ENCODE measurements around the gene PPARA. TPM values are rescaled to one million over a fixed set of nuclear protein-coding genes. Genes with fewer than 3 reads are reported as not detected.

PPARA gene
- total RNA-seq, 1 donor from 2014 or later = 8.4 TPM

DNA sequence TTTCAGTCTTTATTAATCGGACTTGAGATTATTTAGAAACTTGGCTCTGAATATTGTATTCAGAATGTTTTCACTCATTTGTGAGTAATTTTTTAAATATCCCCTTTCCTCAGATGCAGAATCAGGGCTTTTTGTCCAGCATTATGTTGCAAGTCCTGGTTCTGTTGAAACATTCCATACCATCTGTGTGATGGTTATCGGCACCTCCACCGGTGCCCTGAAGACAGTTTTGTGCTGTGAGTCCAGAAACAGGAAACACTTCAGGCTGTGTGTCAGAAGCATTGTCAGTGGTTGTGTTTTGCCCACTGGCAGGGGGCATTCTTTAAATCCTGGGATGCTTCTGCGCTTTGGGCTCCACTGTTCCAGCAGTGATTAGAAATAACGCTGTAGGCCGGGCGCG, 79.4 kb downstream of the PPARA start:
- H3K27ac ChIP-seq (ENCODE audit: low read depth, low read length) = no peak overlapping the region

GRCh38 chr22:46230262-46230901, 80.1 kb downstream of the PPARA start:
- Mint-ChIP-seq H3K4me1 (ENCODE audit: low read depth, unreplicated experiment) (no peaks in the 10 kb centered on the region), H3K27ac (ENCODE audit: unreplicated experiment) (no peak overlapping the region), H3K36me3 (ENCODE audit: low read depth, unreplicated experiment) (peaks cover 3% of the 10 kb centered on the region), H3K4me3 (ENCODE audit: unreplicated experiment) (no peak overlapping the region), H3K27me3 (ENCODE audit: low read depth, unreplicated experiment) (no peaks in the 10 kb centered on the region), H3K9me3 (ENCODE audit: unreplicated experiment) (no peaks in the 10 kb centered on the region)
- H3K4me3 ChIP-seq (ENCODE audit: insufficient read depth, low read depth, low read length) = no peak overlapping the region
- H3K79me2 ChIP-seq (ENCODE audit: insufficient read depth, low read length) = no peaks in the 10 kb centered on the region
- no peaks in the 10 kb centered on the region for H3K27me3 ChIP-seq (ENCODE audit: insufficient read depth, low read length)
- TF ChIP-seq, protein P1, sequence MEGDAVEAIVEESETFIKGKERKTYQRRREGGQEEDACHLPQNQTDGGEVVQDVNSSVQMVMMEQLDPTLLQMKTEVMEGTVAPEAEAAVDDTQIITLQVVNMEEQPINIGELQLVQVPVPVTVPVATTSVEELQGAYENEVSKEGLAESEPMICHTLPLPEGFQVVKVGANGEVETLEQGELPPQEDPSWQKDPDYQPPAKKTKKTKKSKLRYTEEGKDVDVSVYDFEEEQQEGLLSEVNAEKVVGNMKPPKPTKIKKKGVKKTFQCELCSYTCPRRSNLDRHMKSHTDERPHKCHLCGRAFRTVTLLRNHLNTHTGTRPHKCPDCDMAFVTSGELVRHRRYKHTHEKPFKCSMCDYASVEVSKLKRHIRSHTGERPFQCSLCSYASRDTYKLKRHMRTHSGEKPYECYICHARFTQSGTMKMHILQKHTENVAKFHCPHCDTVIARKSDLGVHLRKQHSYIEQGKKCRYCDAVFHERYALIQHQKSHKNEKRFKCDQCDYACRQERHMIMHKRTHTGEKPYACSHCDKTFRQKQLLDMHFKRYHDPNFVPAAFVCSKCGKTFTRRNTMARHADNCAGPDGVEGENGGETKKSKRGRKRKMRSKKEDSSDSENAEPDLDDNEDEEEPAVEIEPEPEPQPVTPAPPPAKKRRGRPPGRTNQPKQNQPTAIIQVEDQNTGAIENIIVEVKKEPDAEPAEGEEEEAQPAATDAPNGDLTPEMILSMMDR (IDR thresholded peaks at IDR 0.05; ENCODE audit: insufficient read depth, low read depth, low read length) = no peak
- TF ChIP-seq EZH2 (IDR thresholded peaks at IDR 0.05; ENCODE audit: insufficient read depth, low read length) = no peak
- no peak overlapping the region for H3K27ac ChIP-seq (ENCODE audit: low read depth, low read length)
- FAIRE-seq (no peak), DNase-seq (ENCODE audit: low read depth) (no peak)
- peaks cover 6% of the 10 kb centered on the region for H3K4me1 ChIP-seq (ENCODE audit: insufficient read depth, low read length)
- no peaks in the 10 kb centered on the region for H3K36me3 ChIP-seq (ENCODE audit: insufficient read depth, low read length)
- H4K20me1 ChIP-seq (ENCODE audit: insufficient read depth, low read length) = no peaks in the 10 kb centered on the region
- no peak overlapping the region for H3K9ac ChIP-seq (ENCODE audit: low read length)
- no peak overlapping the region for H3K4me2 ChIP-seq (ENCODE audit: low read length)
- no peak overlapping the region for H2AFZ ChIP-seq (ENCODE audit: low read depth, low read length)
- no peaks in the 10 kb centered on the region for H3K9me3 ChIP-seq (ENCODE audit: insufficient read depth, low read depth, low read length)

More for the DNA sequence above, 79.4 kb downstream of the PPARA start:
- no peaks in the 10 kb centered on the region for H4K20me1 ChIP-seq (ENCODE audit: insufficient read depth, low read length)
- H3K9me3 ChIP-seq (ENCODE audit: insufficient read depth, low read depth, low read length) = no peaks in the 10 kb centered on the region
- DNase-seq (ENCODE audit: low read depth) (no peak), FAIRE-seq (no peak)
- Mint-ChIP-seq H3K36me3 (ENCODE audit: low read depth, unreplicated experiment) (peaks cover 6% of the 10 kb centered on the region), H3K4me1 (ENCODE audit: low read depth, unreplicated experiment) (no peaks in the 10 kb centered on the region), H3K27ac (ENCODE audit: unreplicated experiment) (peak overlapping the region; percentile 47), H3K27me3 (ENCODE audit: low read depth, unreplicated experiment) (no peaks in the 10 kb centered on the region), H3K4me3 (ENCODE audit: unreplicated experiment) (no peak overlapping the region), H3K9me3 (ENCODE audit: unreplicated experiment) (no peaks in the 10 kb centered on the region)
- H3K4me3 ChIP-seq (ENCODE audit: insufficient read depth, low read depth, low read length) = no peak overlapping the region
- no peaks in the 10 kb centered on the region for H3K36me3 ChIP-seq (ENCODE audit: insufficient read depth, low read length)
- no peaks in the 10 kb centered on the region for H3K79me2 ChIP-seq (ENCODE audit: insufficient read depth, low read length)
- peaks cover 6% of the 10 kb centered on the region for H3K4me1 ChIP-seq (ENCODE audit: insufficient read depth, low read length)
- TF ChIP-seq EZH2 (IDR thresholded peaks at IDR 0.05; ENCODE audit: insufficient read depth, low read length) = no peak
- TF ChIP-seq, protein P1 (IDR thresholded peaks at IDR 0.05; ENCODE audit: insufficient read depth, low read depth, low read length) = no peak
- no peak overlapping the region for H3K4me2 ChIP-seq (ENCODE audit: low read length)
- H3K27me3 ChIP-seq (ENCODE audit: insufficient read depth, low read length) = no peaks in the 10 kb centered on the region
- no peak overlapping the region for H2AFZ ChIP-seq (ENCODE audit: low read depth, low read length)
- H3K9ac ChIP-seq (ENCODE audit: low read length) = no peak overlapping the region

DNA sequence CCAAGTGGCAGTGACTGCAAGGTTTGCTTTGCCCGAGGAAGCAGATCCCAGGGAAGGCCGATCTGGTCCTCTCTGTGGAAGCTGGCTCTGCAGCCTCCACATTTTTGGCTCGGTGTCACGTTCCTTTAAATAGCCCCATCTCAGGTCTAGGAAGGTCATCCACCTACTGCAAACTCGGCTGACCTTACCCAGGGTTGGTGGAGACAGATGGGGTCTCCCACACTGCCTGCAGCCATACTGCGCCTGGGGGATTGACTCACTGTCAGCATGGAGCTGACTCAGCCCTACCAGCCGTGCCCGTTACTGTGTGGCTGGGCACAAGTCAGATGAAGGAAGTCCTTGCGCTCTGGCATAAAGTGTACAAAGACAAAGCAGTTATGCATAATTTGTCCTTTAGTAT, 82.9 kb downstream of the PPARA start:
- no peaks in the 10 kb centered on the region for H3K4me1 Mint-ChIP-seq (ENCODE audit: low read depth, unreplicated experiment)
- no peaks in the 10 kb centered on the region for H3K9me3 Mint-ChIP-seq (ENCODE audit: unreplicated experiment)
- peaks cover 6% of the 10 kb centered on the region for H3K4me1 ChIP-seq (ENCODE audit: insufficient read depth, low read length)
- H3K27ac Mint-ChIP-seq (ENCODE audit: unreplicated experiment) = no peak overlapping the region
- H3K4me2 ChIP-seq (ENCODE audit: low read length) = no peak overlapping the region
- no peak overlapping the region for H3K4me3 Mint-ChIP-seq (ENCODE audit: unreplicated experiment)
- H3K9ac ChIP-seq (ENCODE audit: low read length) = no peak overlapping the region
- H4K20me1 ChIP-seq (ENCODE audit: insufficient read depth, low read length) = no peaks in the 10 kb centered on the region
- H3K79me2 ChIP-seq (ENCODE audit: insufficient read depth, low read length) = no peaks in the 10 kb centered on the region
- H3K36me3 Mint-ChIP-seq (ENCODE audit: low read depth, unreplicated experiment) = peaks cover 9% of the 10 kb centered on the region
- H3K36me3 ChIP-seq (ENCODE audit: insufficient read depth, low read length) = no peaks in the 10 kb centered on the region
- H2AFZ ChIP-seq (ENCODE audit: low read depth, low read length) = peak overlapping the region; percentile 28
- H3K9me3 ChIP-seq (ENCODE audit: insufficient read depth, low read depth, low read length) = no peaks in the 10 kb centered on the region
- no peak overlapping the region for H3K27ac ChIP-seq (ENCODE audit: low read depth, low read length)
- no peaks in the 10 kb centered on the region for H3K27me3 ChIP-seq (ENCODE audit: insufficient read depth, low read length)
- TF ChIP-seq EZH2 (IDR thresholded peaks at IDR 0.05; ENCODE audit: insufficient read depth, low read length) = no peak
- TF ChIP-seq, protein P1 (IDR thresholded peaks at IDR 0.05; ENCODE audit: insufficient read depth, low read depth, low read length) = no peak
- H3K27me3 Mint-ChIP-seq (ENCODE audit: low read depth, unreplicated experiment) = peaks cover 4% of the 10 kb centered on the region
- FAIRE-seq = no peak
- DNase-seq (ENCODE audit: low read depth) = peak; percentile 23
- H3K4me3 ChIP-seq (ENCODE audit: insufficient read depth, low read depth, low read length) = no peak overlapping the region

All from astrocyte (in vitro differentiated cells and primary cell).